Fibroblast of the aortic adventitia (primary cell): ENCODE data around the gene IBTK. TPM values are rescaled to one million over a fixed set of nuclear protein-coding genes. Genes with fewer than 3 reads are reported as not detected.
A peak's percentile ranks its signal among the peaks of the same experiment; 100 is the strongest.
"Not testable (repeated sequence)": the region's sequence is repeated elsewhere in the genome, so short reads cannot be mapped to it uniquely, and the experiment has no call there.

Experiments used
- DNase-seq: peaks from one replicate; pipeline ENCODE4 v3.0.0-alpha.2; 2010; ENCODE audit warnings: low read depth
- H3K4me3 ChIP-seq: 2 replicates; pipeline ENCODE4 v1.5.1; 2011; ENCODE audit warnings: low read depth, mild to moderate bottlenecking, control low read depth, low read length, moderate library complexity
- CTCF ChIP-seq: IDR thresholded peaks from 2 replicates; pipeline ENCODE4 v1.5.1; 2011; ENCODE audit warnings: mild to moderate bottlenecking, low read length, control low read depth, inconsistent platforms; ENCODE audit not compliant: insufficient read depth
- total RNA-seq: library from RNA; depleted of rRNA; stranded (reverse); fragments of >200 nt; gene quantifications from 2 replicates; pipeline ENCODE4 v1.2.3, GENCODE V29; 2012; ENCODE audit warnings: low replicate concordance

Gene IBTK
- total RNA-seq, 1 donor: 69.3 TPM

GRCh38 chr6:82257088-82257774, 9.7 kb upstream of the IBTK start:
- no peak for DNase-seq
- no peak overlapping the region for H3K4me3 ChIP-seq
- TF ChIP-seq CTCF: no peak

GRCh38 chr6:82254722-82255121, 7.2 kb upstream of the IBTK start:
- not testable (repeated sequence) for DNase-seq, H3K4me3 ChIP-seq

- no peak overlapping the region for H3K4me3 ChIP-seq
- TF ChIP-seq CTCF: peak; percentile 59
- DNase-seq: peak; percentile 75
Observed at GRCh38 chr6:82251942-82252341, 4.4 kb upstream of the IBTK start.

- TF ChIP-seq CTCF: no peak
- no peak overlapping the region for H3K4me3 ChIP-seq
- DNase-seq: no peak
Observed at GRCh38 chr6:82249381-82250253, 2.1 kb upstream of the IBTK start.

- TF ChIP-seq CTCF: no peak
- DNase-seq: peak; percentile 53
Observed at GRCh38 chr6:82248273-82248735, 760 bp upstream of the IBTK start.

GRCh38 chr6:82246802-82247504, 591 bp downstream of the IBTK start:
- peak; percentile 45 for DNase-seq
- H3K4me3 ChIP-seq: peak overlapping the region; percentile 83
- TF ChIP-seq CTCF: no peak

More at GRCh38 chr6:82248273-82248735, 760 bp upstream of the IBTK start:
- peak overlapping the region; percentile 83 for H3K4me3 ChIP-seq

- no peak for TF ChIP-seq CTCF
- peak overlapping the region; percentile 83 for H3K4me3 ChIP-seq
Observed at GRCh38 chr6:82246370-82246769, 1.2 kb downstream of the IBTK start.

More at GRCh38 chr6:82246370-82246769, 1.2 kb downstream of the IBTK start:
- DNase-seq: no peak
